ENCODE data around the gene STK17B. TPM values are rescaled to one million over a fixed set of nuclear protein-coding genes. Genes with fewer than 3 reads are reported as not detected.
A peak's percentile ranks its signal among the peaks of the same experiment; 100 is the strongest.

STK17B gene
- 314 TPM for total RNA-seq (2013)
- polyA plus RNA-seq (100 to 1,000 TPM; 171 to 296 (median 244) TPM), polyA minus RNA-seq (128 and 168 TPM in 2 replicates), total RNA-seq (370 to 1,359 (median 1,095) reads per million in 11 experiments)

GRCh38 chr2:196171248-196171871, at the start of gene STK17B:
Gene STK17B, minus strand, starts transcription at chr2:196171578. Its CDS starts 8,195 bp downstream, at chr2:196163383.
- intact Hi-C loops (cut with micrococcal nuclease): loop anchor here (2.0 to 5.0 kb wide), 5 partner anchors 36 to 96 kb away; no protein-coding TSS in a partner anchor
- peak; percentile 94 to 96 (median 96) for DNase-seq
- peak within 1 kb of the TSS; percentile 70 for H2AFZ ChIP-seq (ENCODE audit: insufficient read depth, low read depth, low read length, poor library complexity, severe bottlenecking)
- H3K4me2 ChIP-seq (replicated peaks; ENCODE audit: extremely low read depth, low read length, poor library complexity, severe bottlenecking): peak within 1 kb of the TSS; percentile 95
- under 1% methylated on average over 43 of the region's 72 CpGs for WGBS (ENCODE audit: insufficient coverage)
- H3K9ac ChIP-seq (ENCODE audit: insufficient read depth, low read length, poor library complexity, severe bottlenecking): peak within 1 kb of the TSS; percentile 94
- peak within 1 kb of the TSS; percentile 90 to 99 (median 97) for H3K27ac Mint-ChIP-seq
- H3K36me3 Mint-ChIP-seq: peaks cover 32 to 33% of the 10 kb centered on the region in 2 donors
- peaks cover 0 to 4% (median 3%) of the 10 kb centered on the region in 3 donors for H3K27me3 Mint-ChIP-seq (ENCODE audit: low read depth in 3 of 3)
- H3K4me3 ChIP-seq (replicated peaks in 1 of 3; ENCODE audit: low read depth in 2 of 3, low read length in 3 of 3): peak within 1 kb of the TSS; percentile 83 to 93 (median 91)
- H3K4me1 ChIP-seq (ENCODE audit: control insufficient read depth in 1 of 2, insufficient read depth in 2 of 2, low read length in 2 of 2): peaks cover 14 to 17% of the 10 kb centered on the region in 2 donors
- peaks cover 0 to 3% of the 10 kb centered on the region in 2 donors for H3K27me3 ChIP-seq (ENCODE audit: control insufficient read depth in 2 of 2, insufficient read depth in 2 of 2, low read length in 2 of 2)
- peaks cover 50% of the 10 kb centered on the region for H4K20me1 ChIP-seq (ENCODE audit: insufficient read depth, low read length)
- TF ChIP-seq CTCF (IDR thresholded peaks at IDR 0.05): no peak
- H3K4me3 Mint-ChIP-seq: peak within 1 kb of the TSS; percentile 96 to 99
- no peaks in the 10 kb centered on the region for H3K9me3 ChIP-seq (replicated peaks in 1 of 2; ENCODE audit: control insufficient read depth in 1 of 2, insufficient read depth in 1 of 2, low read length in 2 of 2)
- H3K9me3 Mint-ChIP-seq: peaks cover 0 to 4% (median 0%) of the 10 kb centered on the region in 7 donors
- peak within 1 kb of the TSS; percentile 86 to 87 for H3K27ac ChIP-seq (ENCODE audit: low read depth in 1 of 2, low read length in 2 of 2)
- peaks cover 26% of the 10 kb centered on the region for H3K4me1 Mint-ChIP-seq
- peaks cover 51% of the 10 kb centered on the region for H3K79me2 ChIP-seq (ENCODE audit: insufficient read depth, low read length)
- H3K36me3 ChIP-seq (replicated peaks in 1 of 2; ENCODE audit: control insufficient read depth in 1 of 2, insufficient read depth in 2 of 2, low read length in 2 of 2): peaks cover under 1 to 5% of the 10 kb centered on the region in 2 donors

GRCh38 chr2:196220671-196221070, 49.3 kb upstream of the STK17B start:
- no peaks in the 10 kb centered on the region for H3K79me2 ChIP-seq (ENCODE audit: insufficient read depth, low read length)
- H3K9me3 Mint-ChIP-seq: no peaks in the 10 kb centered on the region
- H3K27ac ChIP-seq (ENCODE audit: low read depth in 1 of 2, low read length in 2 of 2): no peak overlapping the region
- no peaks in the 10 kb centered on the region for H3K36me3 Mint-ChIP-seq
- TF ChIP-seq CTCF (IDR thresholded peaks at IDR 0.05): no peak
- intact Hi-C loops (cut with micrococcal nuclease): no loop called here
- no peak overlapping the region for H3K4me3 ChIP-seq (replicated peaks in 1 of 3; ENCODE audit: low read depth in 2 of 3, low read length in 3 of 3)
- no peak overlapping the region for H3K4me3 Mint-ChIP-seq
- H3K9me3 ChIP-seq (replicated peaks in 1 of 2; ENCODE audit: control insufficient read depth in 1 of 2, insufficient read depth in 1 of 2, low read length in 2 of 2): no peaks in the 10 kb centered on the region
- H3K27ac Mint-ChIP-seq: no peak overlapping the region
- H3K36me3 ChIP-seq (replicated peaks in 1 of 2; ENCODE audit: control insufficient read depth in 1 of 2, insufficient read depth in 2 of 2, low read length in 2 of 2): no peaks in the 10 kb centered on the region
- no peaks in the 10 kb centered on the region for H3K27me3 Mint-ChIP-seq (ENCODE audit: low read depth in 3 of 3)
- no peak overlapping the region for H3K9ac ChIP-seq (ENCODE audit: insufficient read depth, low read length, poor library complexity, severe bottlenecking)
- H3K4me1 Mint-ChIP-seq: peaks cover 22% of the 10 kb centered on the region
- peaks cover 8 to 9% of the 10 kb centered on the region in 2 donors for H3K4me1 ChIP-seq (ENCODE audit: control insufficient read depth in 1 of 2, insufficient read depth in 2 of 2, low read length in 2 of 2)
- H4K20me1 ChIP-seq (ENCODE audit: insufficient read depth, low read length): no peaks in the 10 kb centered on the region
- no peak overlapping the region for H3K4me2 ChIP-seq (replicated peaks; ENCODE audit: extremely low read depth, low read length, poor library complexity, severe bottlenecking)
- no peaks in the 10 kb centered on the region for H3K27me3 ChIP-seq (ENCODE audit: control insufficient read depth in 2 of 2, insufficient read depth in 2 of 2, low read length in 2 of 2)
- H2AFZ ChIP-seq (ENCODE audit: insufficient read depth, low read depth, low read length, poor library complexity, severe bottlenecking): no peak overlapping the region
- no peak for DNase-seq
- WGBS (ENCODE audit: insufficient coverage): 57% methylated on average over 1 of the region's 4 CpGs

Measured in CD14-positive monocyte (primary cell).